Cardiac atrium fibroblast (primary cell): ENCODE data around the gene SLC7A6OS. TPM values are rescaled to one million over a fixed set of nuclear protein-coding genes. Genes with fewer than 3 reads are reported as not detected.

Source experiments
- total RNA-seq: library from RNA; depleted of rRNA; stranded (reverse); fragments of >200 nt; gene quantifications from 2 replicates; pipeline ENCODE4 v1.2.3, GENCODE V29; 2015

SLC7A6OS gene
- total RNA-seq, result 4.3 and 4.7 TPM in 2 replicates

DNA sequence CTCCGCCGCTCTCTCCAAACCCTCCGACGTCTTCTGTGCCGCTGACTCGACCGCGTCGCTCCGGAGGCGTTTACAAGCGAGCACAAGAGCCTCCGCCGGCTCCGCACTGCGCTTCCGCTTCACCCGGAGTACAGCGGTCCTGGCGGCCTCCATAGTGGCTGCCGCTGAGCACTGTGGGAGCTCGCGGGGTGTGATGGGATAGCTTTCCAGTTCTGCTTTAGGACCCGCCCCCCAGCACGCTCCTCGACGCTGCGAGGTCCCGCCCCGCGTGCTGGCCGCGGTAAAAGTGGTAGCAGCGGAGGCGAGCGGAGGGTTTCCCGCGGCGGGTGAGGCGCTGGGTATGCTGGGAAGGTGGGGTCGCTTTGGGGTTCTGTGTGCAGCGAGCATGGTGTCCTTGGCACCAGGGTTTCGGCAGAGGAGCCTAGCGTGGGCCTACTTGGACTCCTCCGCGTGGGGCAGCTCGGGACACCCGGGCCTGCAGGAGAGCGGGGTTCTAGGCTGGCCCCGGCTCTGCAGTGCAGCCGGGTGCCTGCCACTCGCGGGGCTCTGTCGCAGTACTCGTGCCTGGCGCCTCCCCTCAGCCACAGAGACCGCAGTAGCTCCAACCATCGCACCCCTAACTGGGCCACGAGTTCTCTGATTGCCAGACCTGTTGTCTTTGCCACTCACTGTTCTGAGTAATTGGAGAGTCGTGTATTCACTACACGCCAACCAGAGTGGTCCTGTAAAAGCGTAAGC is at the start of gene SLC7A6OS, which contains the start of gene PRMT7:
TSS of gene SLC7A6OS (minus strand) at position 173 of the 738 bp plus-strand sequence. CDS start at position 153, 20 bp downstream.
TSS of gene PRMT7 (plus strand) at position 246 of the 738 bp plus-strand sequence. CDS start 4,961 bp downstream, outside the sequence.

DNA sequence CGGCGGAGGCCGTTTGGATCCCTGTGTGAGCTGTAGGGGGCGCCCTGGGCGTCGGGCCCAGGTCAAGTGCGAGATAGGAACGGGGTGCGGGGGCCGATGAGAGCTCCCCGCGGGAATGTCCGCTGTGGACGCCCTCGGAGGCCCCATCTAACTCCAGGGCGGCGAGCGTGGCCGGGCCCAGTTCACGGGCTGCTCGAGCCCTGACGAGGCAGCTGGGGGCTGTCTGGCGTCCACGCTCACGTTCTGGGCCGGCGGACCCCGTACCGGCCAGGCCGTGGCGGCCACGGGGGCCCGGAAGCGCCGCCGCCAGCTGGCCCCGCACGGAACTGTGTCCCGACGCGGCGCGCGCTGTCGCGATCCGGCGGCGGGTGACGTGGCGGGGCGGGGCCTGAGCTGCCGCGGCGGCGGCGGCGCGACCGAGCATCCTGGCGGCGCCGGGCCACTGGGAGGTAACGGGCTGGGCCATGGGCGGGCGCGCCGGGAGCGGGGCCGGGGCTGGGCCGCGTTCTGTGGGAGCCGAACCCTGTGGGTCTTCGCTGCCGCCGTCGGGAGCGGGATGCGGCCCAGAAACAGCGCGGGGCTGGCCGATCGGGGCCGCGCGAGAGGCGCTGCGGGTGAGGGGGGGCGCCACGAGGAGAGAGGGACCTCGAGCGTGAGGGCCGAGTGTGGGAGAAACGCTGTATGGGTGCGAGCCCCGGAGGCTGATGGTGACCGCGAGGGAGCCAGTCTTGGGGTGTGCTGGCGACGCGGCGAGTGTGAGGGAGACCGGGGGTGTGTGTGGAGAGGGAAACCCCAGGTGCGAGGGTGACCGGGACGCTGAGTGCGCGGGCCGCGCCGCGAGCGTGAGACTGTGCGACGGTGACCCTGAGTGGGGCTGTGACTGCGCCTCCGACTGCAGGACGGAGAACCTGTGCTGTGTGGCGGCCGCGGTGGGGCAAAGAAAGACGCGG is 46.3 kb downstream of the SLC7A6OS start, which contains the start of gene SLC7A6:
TSS of gene SLC7A6 (plus strand) at position 399 of the 950 bp plus-strand sequence. CDS start 10,201 bp downstream, outside the sequence.

Other genes starting within 250 kb of the SLC7A6OS start
- 17.5 and 20.3 TPM in 2 replicates for gene NFATC3, start 225.6 kb downstream of the SLC7A6OS start, total RNA-seq
- gene ESRP2, start 74.8 kb downstream of the SLC7A6OS start, total RNA-seq, result 0.36 and 1.1 TPM in 2 replicates
- gene PLA2G15, start 65.6 kb downstream of the SLC7A6OS start, total RNA-seq, result 12.6 and 16.0 TPM in 2 replicates
- 21.7 and 38.7 TPM in 2 replicates for gene SLC7A6, start 46.4 kb downstream of the SLC7A6OS start, total RNA-seq
- gene PRMT7, start 73 bp upstream of the SLC7A6OS start, total RNA-seq, result 30.0 and 32.0 TPM in 2 replicates
- not detected in 2 replicates for gene SMPD3, start 137.6 kb upstream of the SLC7A6OS start, total RNA-seq
- 12.5 and 53.1 TPM in 2 replicates for gene ZFP90, start 228.3 kb upstream of the SLC7A6OS start, total RNA-seq